Ovary (tissue), 3 donors: ENCODE measurements around the gene NLGN1.

Source experiments
- POLR2A ChIP-seq: fragments of 450-650 bp; IDR thresholded peaks from one replicate; pipeline ENCODE4 v1.6.1; 2017; ENCODE audit warnings: antibody characterized with exemption, mild to moderate bottlenecking, moderate library complexity
- TF ChIP-seq, protein P1 (sequence below), 3 donors: fragments of 450-650 bp in 2 of 3; fragments of 200-600 bp in 1 of 3; IDR thresholded peaks; one replicate each; pipeline versions ENCODE4 v1.5.1 to v1.8.0; 2016 to 2022; ENCODE audit warnings: antibody characterized with exemption in 3 of 3, mild to moderate bottlenecking in 1 of 3
- donor health status: DM: no; HTN: no; CAD: no.

GRCh38 chr3:174158674-174159073, 761.1 kb downstream of the NLGN1 start:
- TF ChIP-seq, protein P1, sequence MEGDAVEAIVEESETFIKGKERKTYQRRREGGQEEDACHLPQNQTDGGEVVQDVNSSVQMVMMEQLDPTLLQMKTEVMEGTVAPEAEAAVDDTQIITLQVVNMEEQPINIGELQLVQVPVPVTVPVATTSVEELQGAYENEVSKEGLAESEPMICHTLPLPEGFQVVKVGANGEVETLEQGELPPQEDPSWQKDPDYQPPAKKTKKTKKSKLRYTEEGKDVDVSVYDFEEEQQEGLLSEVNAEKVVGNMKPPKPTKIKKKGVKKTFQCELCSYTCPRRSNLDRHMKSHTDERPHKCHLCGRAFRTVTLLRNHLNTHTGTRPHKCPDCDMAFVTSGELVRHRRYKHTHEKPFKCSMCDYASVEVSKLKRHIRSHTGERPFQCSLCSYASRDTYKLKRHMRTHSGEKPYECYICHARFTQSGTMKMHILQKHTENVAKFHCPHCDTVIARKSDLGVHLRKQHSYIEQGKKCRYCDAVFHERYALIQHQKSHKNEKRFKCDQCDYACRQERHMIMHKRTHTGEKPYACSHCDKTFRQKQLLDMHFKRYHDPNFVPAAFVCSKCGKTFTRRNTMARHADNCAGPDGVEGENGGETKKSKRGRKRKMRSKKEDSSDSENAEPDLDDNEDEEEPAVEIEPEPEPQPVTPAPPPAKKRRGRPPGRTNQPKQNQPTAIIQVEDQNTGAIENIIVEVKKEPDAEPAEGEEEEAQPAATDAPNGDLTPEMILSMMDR (IDR thresholded peaks at IDR 0.05), result no peak
- TF ChIP-seq POLR2A, result no peak
